ENCODE measurements around the gene IGLL1. TPM values are rescaled to one million over a fixed set of nuclear protein-coding genes. Genes with fewer than 3 reads are reported as not detected.
"Not testable (repeated sequence)": the region's sequence is repeated elsewhere in the genome, so short reads cannot be mapped to it uniquely, and the experiment has no call there.

The IGLL1 gene
- total RNA-seq (1 to 10 TPM in 1 of 2 donors, under 1 TPM in 1; 0.28 to 1.1 TPM), polyA plus RNA-seq (ENCODE audit: insufficient read length in 2 of 2) (under 1 TPM in 1 of 2 donors, not detected in 1; 0.33 TPM)
- long read RNA-seq, donor 1: 0 reads
- long read RNA-seq, donor 2: 0 reads
- long read RNA-seq, donor 3: 0 reads
- long read RNA-seq, donor 4: 0 reads

DNA sequence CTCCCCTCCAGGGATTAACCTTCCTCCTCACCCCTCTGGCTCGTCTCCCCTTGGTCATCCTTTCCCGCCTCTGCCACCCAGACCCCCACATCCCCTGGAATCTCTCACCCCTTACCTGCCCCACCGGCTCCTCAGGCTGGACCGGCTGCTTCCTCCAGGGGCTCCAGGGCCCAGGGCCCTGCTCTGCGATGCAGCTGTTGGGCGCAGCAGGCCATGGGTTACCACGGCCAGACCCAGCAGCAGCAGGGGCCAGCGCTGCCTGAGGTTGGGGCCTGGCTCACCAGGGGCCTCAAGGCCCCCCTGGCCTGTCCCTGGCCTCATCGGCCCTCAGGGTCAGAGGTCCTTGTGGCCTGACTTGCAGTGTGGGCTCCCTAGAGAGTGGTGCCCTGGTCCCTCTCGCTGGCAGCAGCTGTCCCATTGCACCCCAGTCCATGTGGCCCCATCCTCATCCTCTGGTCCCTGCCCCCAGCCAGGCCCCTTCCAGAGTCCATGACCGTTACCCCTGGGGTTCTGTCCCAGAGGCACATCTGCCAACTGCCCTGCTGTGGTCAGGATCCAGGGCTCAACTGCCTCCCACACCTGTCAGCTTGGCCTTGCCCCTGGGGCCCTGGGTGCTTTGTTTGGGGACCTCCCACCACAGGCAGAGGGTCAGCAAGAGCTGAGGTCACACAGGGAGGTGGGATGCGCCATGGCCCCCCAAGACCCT lies at the start of gene IGLL1:
Gene IGLL1 (minus strand): TSS at position 421 of the 706 bp plus-strand sequence. CDS start 100 bp downstream, at position 321.
- Histone ChIP-seq H3K27ac (ENCODE audit: low read depth, low read length) (no peak within 1 kb of the TSS), H3K9me3 (ENCODE audit: control insufficient read depth, insufficient read depth, low read length) (no peaks in the 10 kb centered on the region), H3K36me3 (ENCODE audit: control insufficient read depth, insufficient read depth, low read length) (peaks cover 7% of the 10 kb centered on the region), H3K27me3 (ENCODE audit: control insufficient read depth, insufficient read depth, low read length) (no peaks in the 10 kb centered on the region), H3K4me3 (ENCODE audit: low read depth, low read length) (no peak within 1 kb of the TSS), H3K4me1 (ENCODE audit: control insufficient read depth, insufficient read depth, low read length) (no peaks in the 10 kb centered on the region)
- no peak for DNase-seq (ENCODE audit: low read depth in 4 of 6, low spot score in 6 of 6)
- WGBS (ENCODE audit: insufficient coverage): 89% methylated on average over 12 of the region's 12 CpGs

- H3K27ac ChIP-seq (ENCODE audit: low read depth, low read length); H3K27me3 ChIP-seq (ENCODE audit: control insufficient read depth, insufficient read depth, low read length); H3K4me1 ChIP-seq (ENCODE audit: control insufficient read depth, insufficient read depth, low read length); H3K9me3 ChIP-seq (ENCODE audit: control insufficient read depth, insufficient read depth, low read length); H3K36me3 ChIP-seq (ENCODE audit: control insufficient read depth, insufficient read depth, low read length); DNase-seq (ENCODE audit: low read depth in 4 of 6, low spot score in 6 of 6); H3K4me3 ChIP-seq (ENCODE audit: low read depth, low read length): not testable (repeated sequence)
- WGBS (ENCODE audit: insufficient coverage): 100% methylated on average over 2 of the region's 6 CpGs
Observed at GRCh38 chr22:23628056-23628743, 48.1 kb upstream of the IGLL1 start.

GRCh38 chr22:23627401-23628055 lies 47.4 kb upstream of the IGLL1 start:
- not testable (repeated sequence) for H3K27me3 ChIP-seq (ENCODE audit: control insufficient read depth, insufficient read depth, low read length); H3K36me3 ChIP-seq (ENCODE audit: control insufficient read depth, insufficient read depth, low read length); H3K27ac ChIP-seq (ENCODE audit: low read depth, low read length); H3K4me3 ChIP-seq (ENCODE audit: low read depth, low read length); H3K4me1 ChIP-seq (ENCODE audit: control insufficient read depth, insufficient read depth, low read length); DNase-seq (ENCODE audit: low read depth in 4 of 6, low spot score in 6 of 6); H3K9me3 ChIP-seq (ENCODE audit: control insufficient read depth, insufficient read depth, low read length)
- WGBS (ENCODE audit: insufficient coverage): 46% methylated on average over 2 of the region's 3 CpGs

DNA sequence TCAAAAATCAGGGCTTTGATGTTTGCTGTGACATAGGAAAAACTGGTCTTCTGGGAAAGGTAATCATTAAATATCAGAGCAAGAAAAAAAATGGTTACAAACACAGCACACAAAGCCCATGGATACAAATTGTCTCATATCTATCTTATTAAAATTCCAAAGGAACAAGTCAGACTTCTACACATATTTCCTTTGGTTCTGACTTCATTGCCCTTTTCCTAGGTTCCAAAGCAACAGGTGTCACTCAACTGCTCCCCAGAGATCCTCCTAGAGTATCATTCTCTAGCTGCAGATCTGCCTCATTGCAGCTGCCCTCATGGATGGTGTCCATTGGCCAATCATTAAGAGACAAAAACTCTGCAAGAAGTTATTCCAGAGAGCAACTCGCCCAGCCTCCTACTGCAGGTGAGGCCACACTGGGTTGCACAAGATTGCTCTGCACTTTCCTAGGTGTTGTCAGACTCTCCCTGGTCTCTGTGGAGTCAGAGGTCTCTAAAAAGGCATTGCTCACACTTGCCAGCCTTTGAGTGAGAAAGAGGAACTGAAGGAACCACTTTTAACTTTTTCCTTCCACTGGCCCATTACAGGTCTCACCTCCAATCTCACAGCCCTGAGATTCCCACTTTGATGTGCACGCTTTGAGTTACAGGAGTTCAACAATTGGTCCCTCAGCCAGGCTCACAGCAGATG lies 46.3 kb upstream of the IGLL1 start:
- Histone ChIP-seq H3K27me3 (ENCODE audit: control insufficient read depth, insufficient read depth, low read length) (no peaks in the 10 kb centered on the region), H3K27ac (ENCODE audit: low read depth, low read length) (no peak overlapping the region), H3K9me3 (ENCODE audit: control insufficient read depth, insufficient read depth, low read length) (no peaks in the 10 kb centered on the region), H3K36me3 (ENCODE audit: control insufficient read depth, insufficient read depth, low read length) (no peaks in the 10 kb centered on the region), H3K4me1 (ENCODE audit: control insufficient read depth, insufficient read depth, low read length) (no peaks in the 10 kb centered on the region), H3K4me3 (ENCODE audit: low read depth, low read length) (no peak overlapping the region)
- 40% methylated on average over 1 of the region's 2 CpGs for WGBS (ENCODE audit: insufficient coverage)
- no peak for DNase-seq (ENCODE audit: low read depth in 4 of 6, low spot score in 6 of 6)

DNA sequence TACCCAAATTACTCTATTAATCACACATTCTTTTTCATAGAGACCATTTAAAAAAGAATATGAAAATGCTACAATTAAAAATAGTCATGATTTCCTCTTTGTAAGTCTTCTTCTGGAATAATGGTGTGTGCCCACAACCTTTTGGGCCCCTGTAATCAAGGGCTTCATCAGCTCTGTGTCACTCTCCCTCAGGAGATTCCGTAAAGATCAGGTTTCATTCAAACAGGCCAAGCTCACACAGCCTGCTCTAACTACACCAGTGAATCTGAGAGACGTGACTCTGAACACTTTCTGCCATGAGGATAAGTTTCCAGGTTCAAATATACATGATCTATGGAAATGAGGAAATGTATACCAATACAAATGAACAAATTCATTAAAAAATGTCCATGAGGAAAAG lies 42.5 kb upstream of the IGLL1 start:
- Histone ChIP-seq H3K4me3 (ENCODE audit: low read depth, low read length) (no peak overlapping the region), H3K9me3 (ENCODE audit: control insufficient read depth, insufficient read depth, low read length) (no peaks in the 10 kb centered on the region), H3K27me3 (ENCODE audit: control insufficient read depth, insufficient read depth, low read length) (no peaks in the 10 kb centered on the region), H3K4me1 (ENCODE audit: control insufficient read depth, insufficient read depth, low read length) (no peaks in the 10 kb centered on the region), H3K36me3 (ENCODE audit: control insufficient read depth, insufficient read depth, low read length) (no peaks in the 10 kb centered on the region), H3K27ac (ENCODE audit: low read depth, low read length) (no peak overlapping the region)
- WGBS (ENCODE audit: insufficient coverage): no CpG with 5 or more reads among the region's 2 CpGs
- no peak for DNase-seq (ENCODE audit: low read depth in 4 of 6, low spot score in 6 of 6)

DNA sequence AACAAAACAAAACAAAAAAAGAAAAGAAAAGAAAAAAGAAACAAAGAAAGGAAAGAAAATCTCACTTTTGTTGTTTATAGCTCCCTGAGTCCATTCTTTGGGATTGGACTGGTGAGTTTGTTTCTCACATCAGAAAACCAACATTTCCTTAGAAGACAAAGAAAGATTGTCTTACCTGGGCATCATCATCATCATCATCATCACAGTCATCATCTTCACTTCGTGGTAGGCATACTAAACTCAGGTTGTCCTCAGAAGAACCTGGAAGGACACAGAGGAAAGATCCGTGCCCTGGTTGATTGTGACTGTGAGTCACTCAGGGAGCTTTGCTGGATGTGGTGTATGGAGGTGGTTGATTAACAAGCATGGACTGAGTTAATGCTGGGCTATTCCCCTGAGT lies 41.8 kb upstream of the IGLL1 start:
- not testable (repeated sequence) for H3K27me3 ChIP-seq (ENCODE audit: control insufficient read depth, insufficient read depth, low read length); H3K4me3 ChIP-seq (ENCODE audit: low read depth, low read length); H3K36me3 ChIP-seq (ENCODE audit: control insufficient read depth, insufficient read depth, low read length); H3K4me1 ChIP-seq (ENCODE audit: control insufficient read depth, insufficient read depth, low read length); H3K9me3 ChIP-seq (ENCODE audit: control insufficient read depth, insufficient read depth, low read length); DNase-seq (ENCODE audit: low read depth in 4 of 6, low spot score in 6 of 6); H3K27ac ChIP-seq (ENCODE audit: low read depth, low read length)
- 100% methylated on average over 1 of the region's 2 CpGs for WGBS (ENCODE audit: insufficient coverage)

DNA sequence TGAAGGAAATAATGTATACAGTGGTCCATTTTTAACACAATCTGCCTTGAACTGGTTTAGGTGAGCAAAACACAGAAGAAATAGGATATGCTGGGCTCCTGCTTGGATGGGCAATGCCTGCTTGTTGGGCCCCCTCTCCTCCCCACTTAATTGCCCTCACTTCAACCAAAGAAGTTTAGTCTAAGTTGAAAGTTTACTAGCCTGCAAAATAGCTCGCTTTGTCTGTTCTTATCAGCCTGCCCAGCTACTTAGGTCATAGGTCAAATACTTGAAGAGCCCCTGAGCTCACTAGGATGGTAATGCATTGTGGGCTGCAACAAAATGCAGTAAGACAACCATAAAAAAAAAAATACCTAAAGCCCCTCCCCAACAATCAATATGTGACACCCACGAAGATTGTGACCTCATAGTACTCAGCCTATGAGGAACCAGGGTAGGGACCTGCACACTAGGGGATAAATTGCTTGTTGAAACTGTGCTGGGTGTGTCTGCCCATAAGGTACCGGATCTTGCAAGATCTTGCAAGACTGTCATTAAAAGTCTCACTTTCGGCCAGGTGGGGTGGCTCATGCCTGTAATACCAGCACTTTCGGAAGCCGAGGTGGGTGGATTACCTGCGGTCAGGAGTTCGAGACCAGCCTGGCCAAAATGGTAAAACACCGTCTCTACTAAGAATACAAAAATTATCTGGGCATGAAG lies 41.1 kb upstream of the IGLL1 start:
- no peak overlapping the region for H3K4me3 ChIP-seq (ENCODE audit: low read depth, low read length)
- H3K36me3 ChIP-seq (ENCODE audit: control insufficient read depth, insufficient read depth, low read length): no peaks in the 10 kb centered on the region
- no peaks in the 10 kb centered on the region for H3K4me1 ChIP-seq (ENCODE audit: control insufficient read depth, insufficient read depth, low read length)
- no peak overlapping the region for H3K27ac ChIP-seq (ENCODE audit: low read depth, low read length)
- no peak for DNase-seq (ENCODE audit: low read depth in 4 of 6, low spot score in 6 of 6)
- H3K27me3 ChIP-seq (ENCODE audit: control insufficient read depth, insufficient read depth, low read length): no peaks in the 10 kb centered on the region
- 94% methylated on average over 4 of the region's 9 CpGs for WGBS (ENCODE audit: insufficient coverage)
- no peaks in the 10 kb centered on the region for H3K9me3 ChIP-seq (ENCODE audit: control insufficient read depth, insufficient read depth, low read length)

DNA sequence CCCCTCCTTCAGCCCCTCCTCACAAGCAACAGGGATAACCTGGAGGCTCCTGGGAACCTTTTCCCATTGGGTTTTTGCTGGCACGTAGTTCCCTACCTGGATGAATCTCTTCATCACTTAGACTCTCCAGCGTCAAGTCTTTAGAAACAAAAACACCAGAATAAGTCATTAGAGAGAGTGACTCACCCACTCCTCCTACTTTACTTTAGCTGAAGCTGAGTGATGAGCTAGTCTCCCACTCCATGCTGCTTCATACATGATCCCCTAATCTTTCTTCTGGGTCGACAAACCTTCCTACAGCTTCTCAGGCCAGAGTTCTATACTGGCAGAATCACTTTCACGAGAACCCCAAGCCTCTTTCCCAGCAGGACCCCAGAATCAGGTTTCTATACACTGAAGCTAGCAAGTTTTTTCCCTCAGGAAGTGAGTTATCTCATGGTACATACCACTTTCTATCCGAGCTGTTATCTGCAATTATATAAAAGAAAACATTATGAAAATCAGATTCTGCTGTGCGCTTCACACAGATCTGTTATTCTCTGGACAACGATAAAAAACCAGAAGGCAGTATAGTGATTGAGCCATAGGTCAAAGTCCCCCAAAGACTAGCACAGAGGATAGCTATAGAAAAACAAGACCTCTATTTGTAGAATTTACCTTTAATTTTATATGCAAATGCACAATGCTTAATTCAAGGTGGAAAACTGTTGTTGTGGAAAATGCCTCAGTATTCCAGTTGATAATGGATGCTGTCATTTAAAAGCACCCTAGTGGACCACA lies 33.3 kb upstream of the IGLL1 start:
- WGBS (ENCODE audit: insufficient coverage): 86% methylated on average over 4 of the region's 7 CpGs
- no peak for DNase-seq (ENCODE audit: low read depth in 4 of 6, low spot score in 6 of 6)
- no peak overlapping the region for H3K4me3 ChIP-seq (ENCODE audit: low read depth, low read length)
- H3K27me3 ChIP-seq (ENCODE audit: control insufficient read depth, insufficient read depth, low read length): no peaks in the 10 kb centered on the region
- no peak overlapping the region for H3K27ac ChIP-seq (ENCODE audit: low read depth, low read length)
- no peaks in the 10 kb centered on the region for H3K4me1 ChIP-seq (ENCODE audit: control insufficient read depth, insufficient read depth, low read length)
- H3K36me3 ChIP-seq (ENCODE audit: control insufficient read depth, insufficient read depth, low read length): peaks cover 5% of the 10 kb centered on the region
- H3K9me3 ChIP-seq (ENCODE audit: control insufficient read depth, insufficient read depth, low read length): no peaks in the 10 kb centered on the region
